GM21381 (cell line): ENCODE results near the gene PCDH17.

Experiments used
- ATAC-seq: cut with Tn5 transposase; IDR thresholded peaks from one replicate; pipeline ENCODE4 v1.9.1; 2021; ENCODE audit warnings: mild to moderate bottlenecking, moderate library complexity; ENCODE audit not compliant: unreplicated experiment

PCDH17 gene

DNA sequence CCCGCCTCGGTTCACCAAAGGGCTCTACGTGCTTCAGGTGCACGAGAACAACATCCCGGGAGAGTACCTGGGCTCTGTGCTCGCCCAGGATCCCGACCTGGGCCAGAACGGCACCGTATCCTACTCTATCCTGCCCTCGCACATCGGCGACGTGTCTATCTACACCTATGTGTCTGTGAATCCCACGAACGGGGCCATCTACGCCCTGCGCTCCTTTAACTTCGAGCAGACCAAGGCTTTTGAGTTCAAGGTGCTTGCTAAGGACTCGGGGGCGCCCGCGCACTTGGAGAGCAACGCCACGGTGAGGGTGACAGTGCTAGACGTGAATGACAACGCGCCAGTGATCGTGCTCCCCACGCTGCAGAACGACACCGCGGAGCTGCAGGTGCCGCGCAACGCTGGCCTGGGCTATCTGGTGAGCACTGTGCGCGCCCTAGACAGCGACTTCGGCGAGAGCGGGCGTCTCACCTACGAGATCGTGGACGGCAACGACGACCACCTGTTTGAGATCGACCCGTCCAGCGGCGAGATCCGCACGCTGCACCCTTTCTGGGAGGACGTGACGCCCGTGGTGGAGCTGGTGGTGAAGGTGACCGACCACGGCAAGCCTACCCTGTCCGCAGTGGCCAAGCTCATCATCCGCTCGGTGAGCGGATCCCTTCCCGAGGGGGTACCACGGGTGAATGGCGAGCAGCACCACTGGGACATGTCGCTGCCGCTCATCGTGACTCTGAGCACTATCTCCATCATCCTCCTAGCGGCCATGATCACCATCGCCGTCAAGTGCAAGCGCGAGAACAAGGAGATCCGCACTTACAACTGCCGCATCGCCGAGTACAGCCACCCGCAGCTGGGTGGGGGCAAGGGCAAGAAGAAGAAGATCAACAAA lies 2.6 kb downstream of the PCDH17 start:
- no peak for ATAC-seq

DNA sequence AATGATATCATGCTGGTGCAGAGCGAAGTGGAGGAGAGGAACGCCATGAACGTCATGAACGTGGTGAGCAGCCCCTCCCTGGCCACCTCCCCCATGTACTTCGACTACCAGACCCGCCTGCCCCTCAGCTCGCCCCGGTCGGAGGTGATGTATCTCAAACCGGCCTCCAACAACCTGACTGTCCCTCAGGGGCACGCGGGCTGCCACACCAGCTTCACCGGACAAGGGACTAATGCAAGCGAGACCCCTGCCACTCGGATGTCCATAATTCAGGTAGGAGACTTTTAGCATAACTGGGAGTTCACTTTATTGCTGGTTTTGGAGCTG lies 3.3 kb downstream of the PCDH17 start:
- ATAC-seq, result no peak

GRCh38 chr13:57635541-57636085 lies 4.1 kb downstream of the PCDH17 start:
- ATAC-seq, result no peak

- ATAC-seq, result no peak
Observed at GRCh38 chr13:57636816-57637215, 5.3 kb downstream of the PCDH17 start.

GRCh38 chr13:57637515-57637914 lies 6.0 kb downstream of the PCDH17 start:
- no peak for ATAC-seq

- no peak for ATAC-seq
Observed at GRCh38 chr13:57638186-57638890, 6.8 kb downstream of the PCDH17 start.

- ATAC-seq, result no peak
Observed at GRCh38 chr13:57640607-57641006, 9.1 kb downstream of the PCDH17 start.

DNA sequence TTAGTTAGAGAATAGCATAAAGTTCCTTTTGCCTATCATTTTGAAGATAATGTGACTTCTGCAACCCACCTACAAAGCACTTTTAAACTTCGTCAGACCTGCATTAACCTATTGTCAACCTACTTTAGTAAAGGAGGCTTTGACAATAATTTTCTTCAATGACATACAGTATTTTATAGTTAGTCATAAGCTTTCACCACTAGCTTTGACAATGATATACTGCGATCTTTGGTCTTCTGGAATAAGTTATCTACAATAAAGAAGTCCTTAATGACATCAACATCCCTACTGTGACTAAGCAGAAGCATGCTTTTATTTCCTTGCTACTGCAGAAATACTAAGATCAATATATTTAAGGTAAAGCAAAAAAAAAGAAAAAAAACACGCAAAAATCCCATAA lies 9.5 kb downstream of the PCDH17 start:
- ATAC-seq, result no peak

- ATAC-seq, result no peak
Observed at GRCh38 chr13:57644106-57644505, 12.6 kb downstream of the PCDH17 start.

- no peak for ATAC-seq
Observed at GRCh38 chr13:57653229-57653989, 21.9 kb downstream of the PCDH17 start.

DNA sequence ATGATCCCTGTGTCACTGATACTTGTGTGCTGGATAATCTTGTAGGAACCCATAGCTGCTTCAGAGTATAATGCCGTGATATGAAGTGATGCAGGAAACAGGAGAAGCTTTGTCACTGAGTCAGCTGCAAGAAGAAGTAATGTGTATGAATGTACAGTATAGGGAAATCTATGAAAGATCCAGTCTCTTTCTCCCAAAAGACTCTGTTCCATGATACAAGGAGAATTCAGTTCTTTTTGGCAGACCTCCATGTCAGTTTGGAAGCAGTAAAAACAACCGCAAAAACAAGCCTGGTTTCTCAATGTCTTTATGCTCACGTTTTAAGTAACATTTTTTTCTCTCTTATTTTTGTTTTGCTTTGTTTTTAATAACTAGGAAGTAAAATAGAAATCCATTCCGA lies 33.9 kb downstream of the PCDH17 start:
- ATAC-seq, result no peak

GRCh38 chr13:57666131-57666953 lies 34.8 kb downstream of the PCDH17 start:
- ATAC-seq, result no peak

- ATAC-seq, result no peak
Observed at GRCh38 chr13:57672168-57672567, 40.6 kb downstream of the PCDH17 start.

DNA sequence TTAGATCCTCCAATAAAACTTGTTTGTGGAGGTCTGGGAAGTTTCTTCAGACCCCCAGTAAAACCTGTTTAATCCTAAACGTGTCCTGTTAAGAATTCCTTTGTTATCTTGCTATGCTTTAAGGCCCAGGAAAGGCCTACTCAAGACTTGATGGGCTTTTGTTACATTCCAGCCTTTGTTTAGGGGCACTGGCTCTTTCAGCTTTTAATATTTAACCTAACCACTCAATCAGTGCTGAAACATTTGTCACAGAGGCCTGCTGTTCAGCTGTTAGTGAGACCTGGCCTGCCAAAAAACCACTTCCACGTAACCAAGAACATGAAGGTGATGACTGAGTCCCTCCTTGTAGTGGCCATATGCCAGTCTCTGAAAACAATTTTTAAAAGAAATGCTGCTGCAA lies 41.7 kb downstream of the PCDH17 start:
- no peak for ATAC-seq

DNA sequence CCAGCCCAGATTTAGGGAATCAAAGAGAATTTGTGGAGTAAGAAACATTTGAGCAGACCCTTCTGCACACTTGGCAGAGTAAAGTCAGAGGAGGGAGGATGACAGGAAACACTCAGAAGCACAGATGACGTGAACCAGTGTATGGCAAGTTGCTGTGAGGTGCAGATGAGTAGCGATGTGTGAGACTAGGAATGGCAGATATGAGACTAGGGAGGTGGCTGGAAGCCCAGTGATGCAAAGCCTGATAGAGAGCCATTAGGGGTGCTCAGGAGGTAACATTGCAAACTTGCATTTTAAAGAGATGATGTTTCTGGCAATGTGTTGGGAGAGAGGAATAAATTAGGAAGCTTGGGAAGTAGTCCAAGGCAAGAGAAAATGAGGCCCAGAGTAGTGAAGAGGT lies 44.0 kb downstream of the PCDH17 start:
- ATAC-seq, result no peak

DNA sequence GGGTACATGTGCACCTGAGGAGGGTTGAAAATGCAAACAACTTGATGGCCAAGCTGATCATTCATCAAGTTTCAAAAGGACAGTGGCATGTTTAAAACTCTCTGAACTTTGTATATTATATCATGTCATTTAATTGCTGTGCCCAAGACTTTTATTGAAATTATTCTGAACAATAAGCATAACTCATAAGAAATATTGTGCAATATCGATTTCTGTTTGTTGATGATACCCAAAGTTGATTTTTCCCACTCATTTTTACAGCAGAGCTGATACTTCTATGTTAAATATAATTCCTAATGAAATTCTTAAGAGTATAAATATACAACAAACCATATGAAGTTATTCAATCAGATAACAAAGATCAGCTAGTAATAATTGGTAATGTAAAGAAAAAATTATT lies 49.1 kb downstream of the PCDH17 start:
- ATAC-seq, result no peak

DNA sequence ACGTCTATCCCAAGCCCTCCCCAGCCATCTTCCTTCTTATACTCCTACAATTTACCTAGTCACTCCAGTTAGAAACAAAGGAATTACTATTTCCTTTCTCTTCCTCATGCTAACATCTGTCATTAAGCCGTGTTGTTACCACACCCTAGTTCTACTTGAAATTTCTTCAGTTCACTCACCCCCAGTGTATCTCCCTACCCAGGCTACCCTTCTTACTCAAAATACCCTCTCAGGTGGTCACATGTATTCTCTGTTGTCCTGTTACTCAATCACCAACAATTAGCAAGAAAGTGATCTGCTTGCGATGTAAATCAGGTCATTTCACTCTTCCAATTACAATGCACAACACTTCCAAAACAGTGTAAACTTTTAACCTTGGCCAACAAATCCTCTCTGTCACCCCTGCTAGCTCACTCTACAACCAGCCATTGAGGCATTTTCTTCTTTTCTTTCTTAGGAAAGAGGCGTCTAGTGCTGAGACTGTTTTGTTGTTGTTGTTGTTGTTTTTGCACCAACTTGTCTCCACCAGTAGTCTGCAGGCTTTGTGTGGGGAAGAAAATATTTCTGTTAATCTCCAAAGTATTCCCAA lies 50.7 kb downstream of the PCDH17 start:
- ATAC-seq, result no peak

GRCh38 chr13:57698851-57699250 lies 67.3 kb downstream of the PCDH17 start:
- no peak for ATAC-seq

DNA sequence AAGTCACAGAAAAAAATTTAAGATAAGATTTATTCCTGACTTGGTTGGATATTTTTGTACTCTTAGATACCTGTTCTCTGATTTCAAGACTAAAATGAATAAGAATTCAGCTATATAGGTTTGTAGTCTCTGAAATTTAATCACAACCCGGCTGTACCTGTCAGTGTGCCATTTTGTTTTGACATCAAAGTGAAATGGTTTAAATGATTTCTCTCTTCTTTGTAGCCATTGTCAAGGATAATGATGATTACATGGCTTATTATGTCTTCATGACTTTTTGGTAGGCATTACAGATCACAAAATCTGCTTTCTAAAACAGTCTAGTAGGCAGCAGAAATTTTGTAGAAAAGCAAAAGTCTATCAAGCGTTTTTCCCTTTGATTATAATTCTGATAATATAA lies 72.5 kb downstream of the PCDH17 start:
- no peak for ATAC-seq

DNA sequence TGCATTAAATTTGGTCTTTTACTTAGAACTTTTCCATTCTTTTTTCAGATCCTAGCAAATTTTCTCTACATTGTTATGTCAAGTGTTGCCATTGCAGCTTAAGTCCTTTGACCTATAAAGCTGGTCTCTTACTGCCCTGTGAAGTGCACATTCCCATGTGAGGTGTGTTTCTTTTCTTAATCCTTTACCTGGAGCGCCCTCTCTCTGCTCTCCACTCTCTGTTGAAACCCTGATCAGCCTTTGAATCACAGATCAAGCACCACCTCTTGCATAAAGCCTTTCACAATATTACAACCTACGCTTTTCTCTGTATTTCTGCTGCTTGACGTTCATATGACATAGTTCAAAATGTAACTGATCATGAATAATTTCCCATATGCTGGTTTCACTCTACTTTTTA lies 84.8 kb downstream of the PCDH17 start:
- ATAC-seq, result no peak
